Thyroid gland (tissue), 4 donors: ENCODE results near the gene CSF2RB.

ENCODE experiments used
- CTCF ChIP-seq, 6 experiments: fragments of 200-600 bp in 3 of 6; fragments of 450-650 bp in 3 of 6; sonication (generic) in 3 of 6; IDR thresholded peaks; one replicate each; pipeline ENCODE4 v1.5.1; 2016 to 2019; ENCODE audit warnings: antibody characterized with exemption in 6 of 6, mild to moderate bottlenecking in 2 of 6, inconsistent platforms in 1 of 6, moderate library complexity in 1 of 6
- POLR2A ChIP-seq, 2 donors: fragments of 450-650 bp; IDR thresholded peaks; one replicate each; pipeline ENCODE4 v1.6.1; 2017; ENCODE audit warnings: antibody characterized with exemption in 2 of 2, mild to moderate bottlenecking in 2 of 2, moderate library complexity in 1 of 2

GRCh38 chr22:36863979-36864378, 49.4 kb upstream of the CSF2RB start:
- TF ChIP-seq CTCF (IDR thresholded peaks at IDR 0.05) = no peak
- no peak for TF ChIP-seq POLR2A (IDR thresholded peaks at IDR 0.05)
